Measurements from ENCODE around the gene PEX10.

DNA sequence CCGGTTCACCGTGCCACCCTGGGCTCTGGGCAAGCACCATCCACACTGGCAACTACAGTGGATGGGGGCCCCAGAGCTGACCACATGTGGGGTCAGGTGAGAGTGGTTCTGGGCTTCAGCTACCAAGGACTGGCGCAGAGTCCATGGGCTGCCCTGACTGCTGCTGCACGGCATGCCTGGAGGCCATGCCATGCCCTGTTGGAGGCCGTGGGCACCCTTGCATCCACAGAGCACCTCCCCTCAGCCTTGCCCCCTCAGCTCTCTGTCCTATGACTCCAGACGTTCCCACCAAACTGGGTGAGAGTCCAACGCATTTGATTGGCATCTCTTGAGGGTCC is 36.5 kb downstream of the PEX10 start:
- no peak for TF ChIP-seq EZH2 (IDR thresholded peaks at IDR 0.05; ENCODE audit: borderline replicate concordance, low read depth, low read length, poor library complexity, severe bottlenecking)
- no peak for TF ChIP-seq CTCF (conservative IDR thresholded peaks at IDR 0.05; ENCODE audit: low read depth, low read length)

Measured in A673 (cell line).